NT2/D1 (cell line): ENCODE data around the gene ZNF446.

Experiments
- SUZ12 ChIP-seq: IDR thresholded peaks from 2 replicates; pipeline ENCODE4 v1.6.1; 2011; ENCODE audit not compliant: insufficient read length, insufficient read depth; ENCODE audit errors: extremely low read depth
- YY1 ChIP-seq: IDR thresholded peaks from 2 replicates; pipeline ENCODE4 v1.6.1; 2011; ENCODE audit not compliant: insufficient read length, insufficient read depth
- ZNF274 ChIP-seq: IDR thresholded peaks from 2 replicates; pipeline ENCODE4 v1.6.1; 2011; ENCODE audit warnings: mild to moderate bottlenecking, low read depth, low read length

DNA sequence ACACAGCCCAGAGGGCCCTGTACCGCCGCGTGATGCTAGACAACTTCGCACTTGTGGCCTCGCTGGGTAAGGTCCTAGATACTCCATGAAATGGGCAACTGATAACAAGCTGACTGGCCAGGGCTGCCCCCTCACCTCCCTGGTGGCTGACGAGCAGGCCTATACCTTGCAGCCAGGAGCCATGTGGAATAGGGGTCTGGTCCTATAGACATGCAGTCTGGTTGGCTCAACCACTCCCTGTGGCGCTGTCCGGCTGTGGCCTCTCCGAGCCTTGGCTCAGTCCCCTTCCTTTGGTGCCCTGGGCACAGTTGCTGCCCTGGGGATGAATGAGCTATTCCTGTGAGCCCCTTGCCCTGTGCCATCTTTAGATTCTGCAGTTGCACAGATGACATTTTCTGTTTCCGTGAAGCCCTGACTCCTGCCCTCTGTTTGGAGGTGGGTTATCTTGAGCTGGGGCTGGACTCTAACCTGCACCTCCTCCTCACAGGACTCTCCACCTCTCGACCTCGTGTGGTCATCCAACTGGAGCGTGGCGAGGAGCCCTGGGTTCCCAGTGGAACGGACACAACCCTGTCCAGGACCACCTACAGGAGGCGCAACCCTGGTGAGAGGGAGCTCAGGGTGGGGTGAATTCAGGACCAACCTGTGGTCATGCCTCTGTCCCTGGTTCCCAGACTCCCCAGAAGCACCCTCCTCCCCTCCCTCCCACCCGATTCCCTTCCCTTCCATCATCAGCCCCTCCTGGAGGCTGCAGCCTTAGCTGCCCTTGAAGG is 6.7 kb upstream of the ZNF446 start:
- TF ChIP-seq ZNF274 (no peak), YY1 (no peak), SUZ12 (no peak)
